ENCODE results near the gene FER.

DNA sequence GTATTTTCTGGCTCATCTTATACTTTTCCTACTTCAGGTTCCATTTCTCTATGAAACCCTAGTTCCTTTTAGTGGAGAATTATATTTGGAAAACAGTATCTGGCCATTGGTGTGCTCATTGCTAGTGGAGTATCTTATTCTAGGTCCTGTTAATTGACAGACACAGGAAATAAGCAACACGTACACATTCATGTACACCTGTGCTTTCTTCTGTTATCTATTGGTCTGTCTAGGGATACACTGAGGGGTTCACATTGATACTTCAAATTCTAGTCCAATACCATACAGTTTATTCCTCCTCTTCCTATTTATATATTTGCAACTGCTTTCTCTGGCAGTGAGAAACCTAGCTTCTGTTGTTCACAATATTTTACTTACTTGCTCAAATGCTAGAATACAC, 110.2 kb downstream of the FER start:
- TF ChIP-seq CTCF (conservative IDR thresholded peaks at IDR 0.05), result no peak
- no peak for TF ChIP-seq EZH2 (IDR thresholded peaks at IDR 0.05; ENCODE audit: low read depth)
